Measurements from ENCODE around the gene LPIN2. TPM values are rescaled to one million over a fixed set of nuclear protein-coding genes. Genes with fewer than 3 reads are reported as not detected.

The LPIN2 gene
- total and polyA plus RNA-seq, 2 of the 13 experiments (the other 11 are each of a cell fraction or from before 2014, with no cell fraction given): 46.0 to 119 TPM

GRCh38 chr18:3060667-3061580, 48.0 kb upstream of the LPIN2 start (continued):
- TF ChIP-seq TFAP4 (IDR thresholded peaks at IDR 0.05; ENCODE audit: borderline replicate concordance, low read depth) (peak; percentile 41; the same call in 1 of the 2 replicates), ZNF430 (CRISPR knock-in tag; IDR thresholded peaks at IDR 0.05) (peak; percentile 76), ZNF652 (CRISPR knock-in tag; IDR thresholded peaks at IDR 0.05; ENCODE audit: borderline replicate concordance, low read depth) (peak; percentile 44; the same call in 1 of the 2 replicates), YEATS2 (CRISPR knock-in tag; IDR thresholded peaks at IDR 0.05; ENCODE audit: borderline replicate concordance) (peak; percentile 35; the same call in 1 of the 2 replicates), ZNF362 (CRISPR knock-in tag; IDR thresholded peaks at IDR 0.05; ENCODE audit: borderline replicate concordance) (peak; percentile 87; the same call in 1 of the 2 replicates), ZNF460 (CRISPR knock-in tag; IDR thresholded peaks at IDR 0.05; ENCODE audit: borderline replicate concordance) (no peak)

GRCh38 chr18:3059272-3059671, 46.3 kb upstream of the LPIN2 start:
- Histone ChIP-seq H3K27me3 (ENCODE audit: control insufficient read depth in 1 of 2, insufficient read depth in 2 of 2, low read length in 2 of 2) (no peaks in the 10 kb centered on the region), H3K4me3 (replicated peaks in 1 of 3; ENCODE audit: insufficient read depth in 1 of 3, low read depth in 2 of 3, low read length in 3 of 3) (no peak overlapping the region), H3K9me3 (ENCODE audit: low read length) (no peaks in the 10 kb centered on the region), H3K27ac (ENCODE audit: extremely low read length, insufficient read depth, low read length) (peak overlapping the region; percentile 92), H3K79me2 (ENCODE audit: insufficient read depth, low read length) (peaks cover 12% of the 10 kb centered on the region), H3K4me1 (ENCODE audit: insufficient read depth, low read length) (peaks cover 96% of the 10 kb centered on the region), H4K20me1 (ENCODE audit: insufficient read depth, low read length) (no peaks in the 10 kb centered on the region), H3K4me2 (ENCODE audit: low read depth, low read length) (peak overlapping the region; percentile 21; the same call in 1 of the 2 replicates), H3K36me3 (replicated peaks in 1 of 2; ENCODE audit: control insufficient read depth in 1 of 2, insufficient read depth in 2 of 2, low read length in 2 of 2) (no peaks in the 10 kb centered on the region), H2AFZ (ENCODE audit: low read length) (no peak overlapping the region), H3K9ac (ENCODE audit: insufficient read depth, low read depth, low read length) (peak overlapping the region; percentile 70)
- BruUV-seq (replicated peaks): no TSS peak
- ATAC-seq (no peak), DNase-seq (ENCODE audit: low spot score) (no peak), FAIRE-seq (no peak)
- WGBS (ENCODE audit: low lambda C conversion rate): 43% methylated on average over 3 of the region's 3 CpGs
- intact Hi-C loops (cut with micrococcal nuclease; ENCODE audit: unreplicated experiment) (no loop called here), in situ Hi-C loops (cut with HindIII; ENCODE audit: extremely low pct_ligation_motif_present, low pct_unique_long_range_greater_than_20kb) (loop anchor here (25.0 kb wide), 1 partner anchor 403 kb away; the partner anchor contains the start of gene TGIF1)
- CTCF ChIA-PET (ENCODE audit: low intra/inter-chr PET ratio, low total read pairs): no interaction called here
- POLR2A ChIA-PET: interaction anchor here (2.6 kb wide), 1 partner anchor 15 kb away, joined by 10 read pairs; no protein-coding TSS in a partner anchor
- TF ChIP-seq IRF2 (CRISPR knock-in tag; IDR thresholded peaks at IDR 0.05): 0 out of 2 replicates have a peak, but pooled peaks have one; percentile 25
- TF ChIP-seq PAXIP1 (CRISPR knock-in tag; conservative IDR thresholded peaks at IDR 0.05): peak; percentile 55
- TF ChIP-seq EP300 (IDR thresholded peaks at IDR 0.05; ENCODE audit: low read depth in 2 of 2, low read length in 2 of 2): peak in 1 of 2 experiments; percentile 49; a peak in 1 of 4 replicates
- TF ChIP-seq EP300 (CRISPR knock-in tag; IDR thresholded peaks at IDR 0.05; ENCODE audit: borderline replicate concordance): no peak
- no peak for TF ChIP-seq ZNF512 (CRISPR knock-in tag; IDR thresholded peaks at IDR 0.05)
- TF ChIP-seq ZNF563 (CRISPR knock-in tag; IDR thresholded peaks at IDR 0.05): no peak
- no peak for TF ChIP-seq HCFC1 (IDR thresholded peaks at IDR 0.05; ENCODE audit: low read depth, low read length)
- peak; percentile 44; the same call in 1 of the 2 replicates for TF ChIP-seq NCOA2 (CRISPR knock-in tag; IDR thresholded peaks at IDR 0.05)

All from HepG2 (cell line).